Peyer's patch (tissue), 4 donors: ENCODE results near the gene PTX3. TPM values are rescaled to one million over a fixed set of nuclear protein-coding genes. Genes with fewer than 3 reads are reported as not detected.

Source experiments
- DNase-seq, 3 donors: peaks; one replicate each; pipeline ENCODE4 v3.0.0-alpha.2; 2017 to 2019
- H3K27ac ChIP-seq, 4 donors: fragments of 200-600 bp; sonication (generic); one replicate each; pipeline ENCODE4 v1.5.1; 2016 to 2019
- H3K27me3 ChIP-seq, 2 donors: fragments of 200-600 bp; sonication (generic); one replicate each; pipeline ENCODE4 v1.5.1; 2019
- H3K36me3 ChIP-seq, 3 donors: fragments of 200-600 bp; sonication (generic); one replicate each; pipeline ENCODE4 v1.5.1; 2016 to 2019
- H3K4me1 ChIP-seq, 4 donors: fragments of 200-600 bp; sonication (generic); one replicate each; pipeline ENCODE4 v1.5.1; 2016 to 2019
- H3K4me3 ChIP-seq, 4 donors: fragments of 200-600 bp; sonication (generic); 1 replicate in 3 of 4; 2 replicates in 1 of 4; pipeline ENCODE4 v1.5.1; 2016 to 2019; ENCODE audit warnings: mild to moderate bottlenecking in 1 of 4
- H3K9me3 ChIP-seq, 4 donors: fragments of 200-600 bp; sonication (generic); one replicate each; pipeline ENCODE4 v1.5.1; 2016 to 2019; ENCODE audit warnings: mild to moderate bottlenecking in 1 of 4
- CTCF ChIP-seq, 6 experiments: fragments of 450-650 bp in 4 of 6; fragments of 200-600 bp in 2 of 6; sonication (generic) in 1 of 6; IDR thresholded peaks; one replicate each; pipeline ENCODE4 v1.5.1; 2017 to 2019; ENCODE audit warnings: antibody characterized with exemption in 6 of 6, mild to moderate bottlenecking in 3 of 6, moderate library complexity in 1 of 6
- POLR2A ChIP-seq, 2 donors: fragments of 450-650 bp; IDR thresholded peaks; one replicate each; pipeline ENCODE4 v1.5.1; 2017; ENCODE audit warnings: antibody characterized with exemption in 2 of 2, mild to moderate bottlenecking in 2 of 2, moderate library complexity in 2 of 2
- total RNA-seq, 4 donors: library from RNA; depleted of rRNA; stranded (reverse); fragments of >200 nt; gene quantifications; one replicate each; pipeline ENCODE4 v1.1.0, GENCODE V29; 2016

Gene PTX3
- total RNA-seq, 4 donors from 2014 or later = 0.94 TPM; not detected in 3

GRCh38 chr3:157393113-157393512, 43.5 kb upstream of the PTX3 start:
- no peak overlapping the region for H3K27ac ChIP-seq

GRCh38 chr3:157394411-157394810, 42.2 kb upstream of the PTX3 start:
- H3K4me3 ChIP-seq = no peak overlapping the region
- TF ChIP-seq POLR2A (IDR thresholded peaks at IDR 0.05) = no peak
- no peak for TF ChIP-seq CTCF (IDR thresholded peaks at IDR 0.05)
- no peaks in the 10 kb centered on the region for H3K36me3 ChIP-seq
- H3K9me3 ChIP-seq = no peaks in the 10 kb centered on the region
- H3K27me3 ChIP-seq = no peaks in the 10 kb centered on the region
- H3K4me1 ChIP-seq = no peaks in the 10 kb centered on the region
- no peak for DNase-seq
- no peak overlapping the region for H3K27ac ChIP-seq

More at GRCh38 chr3:157393113-157393512, 43.5 kb upstream of the PTX3 start:
- TF ChIP-seq CTCF (IDR thresholded peaks at IDR 0.05) (no peak), POLR2A (IDR thresholded peaks at IDR 0.05) (no peak)
- Histone ChIP-seq H3K4me3 (no peak overlapping the region), H3K9me3 (no peaks in the 10 kb centered on the region), H3K4me1 (no peaks in the 10 kb centered on the region), H3K27me3 (no peaks in the 10 kb centered on the region), H3K36me3 (no peaks in the 10 kb centered on the region)
- DNase-seq = no peak

GRCh38 chr3:157398598-157398997, 38.1 kb upstream of the PTX3 start:
- TF ChIP-seq POLR2A (IDR thresholded peaks at IDR 0.05) = no peak
- no peak for TF ChIP-seq CTCF (IDR thresholded peaks at IDR 0.05)

GRCh38 chr3:157404381-157404780, 32.3 kb upstream of the PTX3 start:
- DNase-seq = no peak

More at GRCh38 chr3:157398598-157398997, 38.1 kb upstream of the PTX3 start:
- Histone ChIP-seq H3K27ac (no peak overlapping the region), H3K9me3 (no peaks in the 10 kb centered on the region), H3K4me1 (no peaks in the 10 kb centered on the region), H3K27me3 (no peaks in the 10 kb centered on the region), H3K36me3 (no peaks in the 10 kb centered on the region), H3K4me3 (no peak overlapping the region)
- no peak for DNase-seq

DNA sequence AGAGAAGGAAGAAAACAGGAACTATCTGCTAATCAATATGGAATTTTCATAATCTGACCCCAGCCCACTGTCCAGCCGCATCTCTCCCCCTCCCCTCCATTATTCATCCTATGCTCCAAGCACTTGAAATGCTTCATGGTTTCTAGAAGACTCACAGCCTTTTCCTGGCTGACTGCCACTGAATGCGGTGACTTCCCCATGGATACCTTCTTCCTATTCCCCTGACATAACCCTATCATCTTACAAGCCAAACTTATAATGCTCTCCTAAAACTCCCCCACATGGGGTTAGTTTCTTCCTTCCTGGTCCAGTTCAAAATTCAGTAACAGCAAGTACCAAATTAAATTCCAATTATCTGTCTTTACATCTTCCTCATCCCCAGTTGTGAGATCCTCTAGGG, 31.2 kb upstream of the PTX3 start:
- DNase-seq = no peak
- Histone ChIP-seq H3K9me3 (no peaks in the 10 kb centered on the region), H3K4me3 (no peak overlapping the region), H3K36me3 (no peaks in the 10 kb centered on the region), H3K4me1 (no peaks in the 10 kb centered on the region), H3K27ac (no peak overlapping the region), H3K27me3 (no peaks in the 10 kb centered on the region)
- TF ChIP-seq CTCF (IDR thresholded peaks at IDR 0.05) (no peak), POLR2A (IDR thresholded peaks at IDR 0.05) (no peak)

More at GRCh38 chr3:157404381-157404780, 32.3 kb upstream of the PTX3 start:
- no peak for TF ChIP-seq CTCF (IDR thresholded peaks at IDR 0.05)
- TF ChIP-seq POLR2A (IDR thresholded peaks at IDR 0.05) = no peak
- Histone ChIP-seq H3K9me3 (no peaks in the 10 kb centered on the region), H3K4me3 (no peak overlapping the region), H3K4me1 (no peaks in the 10 kb centered on the region), H3K27me3 (no peaks in the 10 kb centered on the region), H3K27ac (no peak overlapping the region), H3K36me3 (no peaks in the 10 kb centered on the region)

DNA sequence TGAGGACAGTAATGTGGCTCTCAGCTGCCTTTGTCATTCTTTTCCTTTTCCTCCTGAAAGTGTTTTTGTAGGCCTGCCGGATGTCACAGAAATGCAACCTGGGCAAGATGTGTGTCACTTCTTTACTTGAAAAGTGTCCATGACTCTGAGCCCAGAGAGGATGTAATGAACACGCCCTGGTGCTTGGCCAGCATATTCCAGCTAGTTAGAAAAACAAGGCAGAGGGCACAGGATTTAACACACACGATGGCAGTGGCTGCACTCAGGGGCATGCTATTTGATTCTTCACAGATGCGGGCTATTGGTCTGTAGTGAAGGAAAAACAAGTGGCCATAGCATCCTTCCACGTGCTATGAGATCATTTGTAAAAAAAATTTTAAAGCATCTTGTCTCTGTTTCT, 30.3 kb upstream of the PTX3 start:
- Histone ChIP-seq H3K27me3 (no peaks in the 10 kb centered on the region), H3K4me3 (no peak overlapping the region), H3K27ac (no peak overlapping the region), H3K36me3 (no peaks in the 10 kb centered on the region), H3K9me3 (no peaks in the 10 kb centered on the region), H3K4me1 (no peaks in the 10 kb centered on the region)
- TF ChIP-seq POLR2A (IDR thresholded peaks at IDR 0.05) (no peak), CTCF (IDR thresholded peaks at IDR 0.05) (no peak)
- no peak for DNase-seq
